D721Med (cell line): Measurements from ENCODE around the gene HS3ST5.

ENCODE experiments used
- DNase-seq: peaks from one replicate; pipeline ENCODE4 v3.0.0; 2011; ENCODE audit warnings: low spot score; ENCODE audit not compliant: insufficient read length
- FAIRE-seq: peaks from 2 replicates; lab custom pipeline; 2011; peaks lifted over from hg19 to GRCh38; lab: Jason Lieb, UNC
- CTCF ChIP-seq: IDR thresholded peaks from 2 replicates; pipeline ENCODE4 v1.5.1; 2012; ENCODE audit warnings: mild to moderate bottlenecking, control low read depth; ENCODE audit not compliant: insufficient read depth; ENCODE audit errors: missing control alignments

HS3ST5 gene

DNA sequence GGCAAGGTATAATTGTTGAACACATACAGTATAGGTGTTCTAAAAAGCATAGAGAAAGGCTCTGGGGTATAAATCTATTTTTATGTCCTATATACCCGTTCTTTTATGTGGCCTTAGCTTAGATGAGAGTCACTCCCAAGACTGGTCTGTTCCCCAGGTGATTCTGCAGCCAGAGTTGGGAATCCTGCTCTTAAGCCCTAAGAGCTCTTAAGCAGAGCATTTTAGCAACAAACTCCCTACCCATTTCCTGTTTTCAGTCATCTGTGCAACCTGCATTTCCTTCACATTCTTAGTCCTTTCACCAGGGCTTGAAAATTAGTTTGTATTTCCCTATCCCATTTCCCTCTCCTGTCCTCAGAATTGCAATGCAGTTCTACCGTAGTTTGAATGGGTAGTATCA, 166.1 kb downstream of the HS3ST5 start:
- DNase-seq (no peak), FAIRE-seq (no peak)
- TF ChIP-seq CTCF = no peak

DNA sequence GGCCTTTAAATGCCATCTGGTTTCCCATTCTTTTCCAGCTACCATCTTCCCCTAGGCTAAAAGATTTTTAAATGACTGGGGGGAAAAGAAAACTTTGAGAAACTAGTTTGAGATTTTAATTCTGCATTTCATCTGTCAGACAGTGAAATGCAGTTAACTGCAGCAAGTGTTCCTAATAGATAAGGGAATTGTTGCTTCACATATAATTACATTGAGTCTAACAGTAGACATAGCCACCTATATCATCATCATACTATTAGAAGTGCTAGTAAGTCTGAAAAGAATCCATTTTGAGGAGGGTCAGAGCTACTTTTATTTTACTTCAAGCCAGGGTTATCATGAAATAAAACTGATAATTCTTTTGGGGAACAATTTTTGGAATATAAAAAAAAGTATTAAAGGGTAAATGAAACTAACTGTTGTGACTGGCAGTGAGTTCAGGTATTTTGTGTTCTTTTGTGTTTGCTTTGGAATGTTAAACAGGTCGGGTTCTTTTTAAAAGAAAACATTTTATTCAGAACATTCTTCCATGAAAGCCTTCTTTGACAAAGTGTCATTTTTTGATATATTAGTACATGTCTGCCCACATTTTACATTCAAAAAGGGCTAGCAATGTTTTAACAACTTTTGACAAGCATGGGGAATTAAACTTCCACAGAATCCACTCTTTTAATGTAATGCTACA, 170.1 kb downstream of the HS3ST5 start:
- DNase-seq (no peak), FAIRE-seq (peak; percentile 16)
- TF ChIP-seq CTCF = no peak

DNA sequence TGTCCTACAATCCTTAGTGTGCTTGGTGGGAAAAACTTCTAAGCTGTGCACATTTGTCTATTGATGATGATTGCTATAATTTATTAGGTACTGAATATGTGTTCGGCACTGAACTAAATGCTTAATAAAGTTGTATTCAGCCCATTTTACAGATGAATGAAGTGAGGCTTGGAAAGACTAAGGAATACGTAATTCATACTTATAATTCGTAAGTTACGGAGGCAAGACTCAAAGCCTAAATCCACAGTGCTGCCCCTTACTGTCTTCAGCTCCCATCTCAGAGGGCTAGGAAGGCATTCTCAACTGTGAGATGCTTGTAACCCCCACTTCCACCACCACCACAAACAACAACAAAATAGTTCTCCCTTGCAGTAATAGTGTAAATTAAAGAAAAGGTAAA, 171.3 kb downstream of the HS3ST5 start:
- DNase-seq (no peak), FAIRE-seq (no peak)
- TF ChIP-seq CTCF = no peak

GRCh38 chr6:114170958-114171387, 171.8 kb downstream of the HS3ST5 start:
- DNase-seq = no peak
- no peak for FAIRE-seq
- TF ChIP-seq CTCF = no peak

- TF ChIP-seq CTCF = no peak
- FAIRE-seq (no peak), DNase-seq (no peak)
Observed at GRCh38 chr6:114170372-114170771, 172.5 kb downstream of the HS3ST5 start.

DNA sequence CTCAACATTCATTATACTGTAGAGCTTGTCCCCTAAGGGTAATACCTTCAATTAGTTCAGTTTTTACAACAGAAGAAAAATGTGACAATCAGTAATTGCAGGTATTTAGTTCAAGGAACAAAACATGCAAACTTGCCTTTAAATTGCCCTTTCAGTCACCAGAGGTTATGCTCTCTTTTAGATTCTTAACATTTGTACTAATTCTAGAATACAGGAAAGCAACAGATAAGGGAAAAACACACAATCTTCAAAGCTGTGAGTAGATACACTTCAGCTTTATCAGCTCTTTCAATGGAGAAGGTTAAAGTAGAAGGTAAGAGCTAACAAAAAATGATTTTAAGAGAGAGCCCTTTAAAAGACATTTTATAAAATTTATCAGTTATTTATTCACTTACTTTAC, 173.1 kb downstream of the HS3ST5 start:
- DNase-seq (no peak), FAIRE-seq (peak; percentile 11)
- TF ChIP-seq CTCF = no peak
